Ascending aorta (tissue), 2 donors: ENCODE measurements around the gene PTPRK. TPM values are rescaled to one million over a fixed set of nuclear protein-coding genes. Genes with fewer than 3 reads are reported as not detected.
A peak's percentile ranks its signal among the peaks of the same experiment; 100 is the strongest.

Experiments
- DNase-seq, 2 donors: peaks; one replicate each; pipeline ENCODE4 v3.0.0-alpha.2; 2019; ENCODE audit warnings: low spot score in 2 of 2
- H3K27ac ChIP-seq, 2 donors: fragments of 200-600 bp; sonication (generic); one replicate each; pipeline ENCODE4 v1.5.1; 2016 to 2017; ENCODE audit warnings: mild to moderate bottlenecking in 1 of 2
- H3K27me3 ChIP-seq: fragments of 200-600 bp; sonication (generic); one replicate; pipeline ENCODE4 v1.5.1; 2017
- H3K36me3 ChIP-seq, 2 donors: fragments of 200-600 bp; sonication (generic); one replicate each; pipeline ENCODE4 v1.5.1; 2016
- H3K4me1 ChIP-seq, 2 donors: fragments of 200-600 bp; sonication (generic); one replicate each; pipeline ENCODE4 v1.5.1; 2016 to 2017; ENCODE audit warnings: mild to moderate bottlenecking in 1 of 2
- H3K4me3 ChIP-seq, 2 donors: fragments of 200-600 bp; sonication (generic); one replicate each; pipeline ENCODE4 v1.5.1; 2016 to 2017; ENCODE audit warnings: mild to moderate bottlenecking in 1 of 2
- H3K9me3 ChIP-seq, 2 donors: fragments of 200-600 bp; sonication (generic); one replicate each; pipeline ENCODE4 v1.5.1; 2016
- CTCF ChIP-seq, 3 experiments: fragments of 200-600 bp in 2 of 3; fragments of 450-650 bp in 1 of 3; sonication (generic) in 2 of 3; IDR thresholded peaks; one replicate each; pipeline ENCODE4 v1.5.1; 2016 to 2019; ENCODE audit warnings: antibody characterized with exemption in 3 of 3, mild to moderate bottlenecking in 1 of 3, moderate library complexity in 1 of 3
- intact Hi-C: fragments of 100-400 bp; cut with DNase I; formaldehyde crosslinking; loops from one replicate; pipeline ENCODE4 v1.15.1; 2023
- total RNA-seq: library from RNA; depleted of rRNA; stranded (reverse); fragments of >200 nt; gene quantifications from one replicate; pipeline ENCODE4 v1.1.0, GENCODE V29; 2016

PTPRK gene
- total RNA-seq, 1 donor from 2014 or later, result 73.1 TPM

GRCh38 chr6:128494440-128494839, 26.0 kb downstream of the PTPRK start:
- H3K36me3 ChIP-seq, result no peaks in the 10 kb centered on the region
- no peaks in the 10 kb centered on the region for H3K4me1 ChIP-seq
- DNase-seq, result no peak
- no peak overlapping the region for H3K4me3 ChIP-seq
- no peaks in the 10 kb centered on the region for H3K27me3 ChIP-seq
- no peaks in the 10 kb centered on the region for H3K9me3 ChIP-seq
- TF ChIP-seq CTCF (IDR thresholded peaks at IDR 0.05), result no peak
- intact Hi-C loops, result no loop called here
- no peak overlapping the region for H3K27ac ChIP-seq

GRCh38 chr6:128493877-128494276, 26.5 kb downstream of the PTPRK start:
- Histone ChIP-seq H3K4me1 (no peaks in the 10 kb centered on the region), H3K9me3 (no peaks in the 10 kb centered on the region), H3K4me3 (no peak overlapping the region), H3K36me3 (no peaks in the 10 kb centered on the region), H3K27me3 (no peaks in the 10 kb centered on the region), H3K27ac (no peak overlapping the region)
- TF ChIP-seq CTCF (IDR thresholded peaks at IDR 0.05), result no peak
- DNase-seq, result no peak
- intact Hi-C loops, result no loop called here

- intact Hi-C loops, result no loop called here
- DNase-seq, result no peak
- no peak overlapping the region for H3K27ac ChIP-seq
These were observed 28.0 kb downstream of the PTPRK start for GRCh38 chr6:128492386-128492785.

GRCh38 chr6:128491610-128492206, 28.7 kb downstream of the PTPRK start:
- intact Hi-C loops, result no loop called here
- no peak for TF ChIP-seq CTCF (IDR thresholded peaks at IDR 0.05)
- H3K4me1 ChIP-seq, result no peaks in the 10 kb centered on the region
- no peaks in the 10 kb centered on the region for H3K9me3 ChIP-seq
- H3K4me3 ChIP-seq, result peak overlapping the region in 1 of 2 donors; percentile 38
- H3K27me3 ChIP-seq, result no peaks in the 10 kb centered on the region
- no peak overlapping the region for H3K27ac ChIP-seq
- no peaks in the 10 kb centered on the region for H3K36me3 ChIP-seq
- DNase-seq, result no peak

More at GRCh38 chr6:128492386-128492785, 28.0 kb downstream of the PTPRK start:
- Histone ChIP-seq H3K4me3 (no peak overlapping the region), H3K36me3 (no peaks in the 10 kb centered on the region), H3K9me3 (no peaks in the 10 kb centered on the region), H3K27me3 (no peaks in the 10 kb centered on the region), H3K4me1 (no peaks in the 10 kb centered on the region)
- TF ChIP-seq CTCF (IDR thresholded peaks at IDR 0.05), result no peak

GRCh38 chr6:128491100-128491581, 29.3 kb downstream of the PTPRK start:
- Histone ChIP-seq H3K27ac (no peak overlapping the region), H3K27me3 (no peaks in the 10 kb centered on the region), H3K36me3 (no peaks in the 10 kb centered on the region), H3K4me3 (peak overlapping the region in 1 of 2 donors; percentile 38), H3K4me1 (no peaks in the 10 kb centered on the region), H3K9me3 (no peaks in the 10 kb centered on the region)
- no peak for DNase-seq
- no peak for TF ChIP-seq CTCF (IDR thresholded peaks at IDR 0.05)
- intact Hi-C loops, result no loop called here

GRCh38 chr6:128487746-128488145, 32.7 kb downstream of the PTPRK start:
- Histone ChIP-seq H3K4me1 (no peaks in the 10 kb centered on the region), H3K4me3 (no peak overlapping the region), H3K9me3 (no peaks in the 10 kb centered on the region), H3K36me3 (no peaks in the 10 kb centered on the region), H3K27ac (no peak overlapping the region), H3K27me3 (no peaks in the 10 kb centered on the region)
- intact Hi-C loops, result no loop called here
- DNase-seq, result no peak
- no peak for TF ChIP-seq CTCF (IDR thresholded peaks at IDR 0.05)
